HG03442 (cell line): ENCODE data around the gene PDE7B.

ENCODE experiments used
- ATAC-seq: cut with Tn5 transposase; IDR thresholded peaks from one replicate; pipeline ENCODE4 v1.9.1; 2021; ENCODE audit warnings: mild to moderate bottlenecking, moderate library complexity; ENCODE audit not compliant: unreplicated experiment

Gene PDE7B

DNA sequence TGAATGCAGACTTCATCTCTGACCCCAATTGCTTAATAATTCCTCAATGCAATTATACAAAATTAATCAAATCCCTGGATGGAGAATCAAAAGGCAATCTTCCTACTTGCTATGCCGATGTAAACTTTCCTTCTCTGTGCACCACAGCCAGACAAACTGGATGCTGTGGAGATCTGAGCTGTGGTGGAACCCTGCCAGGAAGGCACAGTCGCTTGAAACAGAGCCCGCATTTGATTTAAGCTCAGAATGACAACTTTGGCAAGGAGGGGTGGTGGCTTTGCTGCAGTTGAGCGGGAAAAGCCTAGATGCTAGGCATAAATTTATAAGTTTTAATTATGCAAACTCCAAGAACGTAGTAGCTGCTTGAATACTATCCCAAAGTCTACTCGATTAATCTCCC is 207.8 kb downstream of the PDE7B start:
- no peak for ATAC-seq

DNA sequence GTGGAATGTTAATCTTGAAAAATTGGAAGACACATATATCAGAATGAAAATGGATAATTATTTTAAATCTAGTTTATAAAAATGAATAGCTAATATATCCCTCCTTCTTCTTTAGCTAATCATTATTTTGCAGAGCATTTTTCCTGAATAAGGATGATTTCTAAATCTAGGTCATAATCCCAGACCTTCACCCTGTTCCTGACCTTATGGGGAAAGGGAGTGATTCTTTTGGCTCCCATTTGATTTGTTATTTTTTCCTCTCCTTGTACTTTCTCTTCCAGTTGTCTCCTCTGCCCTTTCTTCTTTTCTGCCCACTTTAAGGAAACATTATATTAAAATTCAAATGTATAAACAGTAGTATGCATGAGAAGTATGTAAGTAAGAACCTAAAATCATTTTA is 208.6 kb downstream of the PDE7B start:
- ATAC-seq = no peak

DNA sequence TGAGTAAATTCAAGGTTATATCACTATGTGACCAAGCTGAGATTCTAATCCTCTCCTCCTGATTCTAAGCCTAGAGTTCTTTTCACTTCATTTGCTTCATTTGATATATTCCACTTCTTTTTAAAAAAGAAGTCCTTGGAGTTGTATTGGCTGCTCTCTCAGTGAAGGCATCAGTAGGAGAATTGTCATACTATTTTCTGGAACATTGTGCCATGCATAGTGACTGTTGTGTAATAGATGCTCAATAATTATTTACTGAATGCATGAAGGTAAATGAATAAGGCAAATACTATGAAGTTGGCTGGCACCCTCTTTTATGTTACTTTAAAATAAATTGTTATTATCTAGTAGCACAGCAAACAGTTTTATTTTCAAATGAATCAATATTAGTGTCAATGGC is 209.3 kb downstream of the PDE7B start:
- ATAC-seq = no peak

DNA sequence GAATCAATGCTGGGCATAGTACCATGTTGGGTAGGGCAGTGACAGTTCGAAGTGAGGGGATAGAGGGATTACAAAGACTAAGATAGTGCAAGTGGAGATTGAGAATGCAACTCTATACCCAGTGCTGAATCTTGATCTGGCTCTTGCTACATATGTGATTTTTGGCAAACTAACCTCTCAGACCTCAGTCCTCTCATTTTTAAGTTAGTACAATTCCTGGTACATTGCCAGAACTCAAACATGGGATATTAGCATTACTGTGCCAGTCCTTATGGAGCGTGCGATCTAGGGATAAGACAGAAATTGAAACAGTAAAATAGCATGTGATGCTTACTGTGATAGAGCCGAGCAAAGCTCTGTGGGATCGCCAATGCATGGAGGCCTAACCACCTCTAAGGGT is 210.2 kb downstream of the PDE7B start:
- ATAC-seq = no peak

DNA sequence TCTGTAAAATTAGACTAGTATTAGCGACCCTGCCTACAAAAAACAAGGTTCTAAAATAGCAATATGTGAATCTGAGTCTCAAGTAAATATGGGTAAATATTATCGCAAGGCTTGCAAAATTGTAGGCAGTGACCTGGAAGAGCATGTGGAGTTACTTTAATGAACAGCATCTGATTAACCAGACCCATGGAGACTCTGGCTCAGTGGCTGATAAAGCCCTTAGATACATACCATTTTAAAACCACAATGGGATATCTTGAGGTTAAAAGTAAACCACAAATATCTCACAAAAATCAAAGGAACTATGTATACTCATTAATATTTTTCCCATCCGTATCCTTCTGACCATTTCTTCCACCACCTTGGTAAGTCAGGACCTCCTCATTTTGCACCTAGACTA is 211.6 kb downstream of the PDE7B start:
- no peak for ATAC-seq

DNA sequence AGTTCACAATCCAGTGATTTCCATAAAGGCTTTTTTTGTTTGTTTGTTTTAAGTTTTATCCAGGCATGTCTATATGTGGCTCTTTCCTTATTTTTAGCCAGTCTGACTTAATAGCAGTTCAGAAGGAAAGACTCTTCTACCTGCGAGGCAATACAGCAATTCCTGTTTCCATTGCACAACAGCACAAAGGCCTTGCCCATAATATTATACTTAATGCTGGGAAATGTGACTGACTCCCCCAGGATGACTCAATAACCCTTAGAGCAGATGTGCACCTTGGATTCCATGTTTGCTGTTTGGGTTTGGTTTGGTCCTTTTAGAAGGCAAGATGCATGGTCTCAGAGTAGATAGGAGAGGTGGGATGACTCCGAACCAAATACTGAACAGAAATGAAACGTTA is 214.5 kb downstream of the PDE7B start:
- no peak for ATAC-seq

DNA sequence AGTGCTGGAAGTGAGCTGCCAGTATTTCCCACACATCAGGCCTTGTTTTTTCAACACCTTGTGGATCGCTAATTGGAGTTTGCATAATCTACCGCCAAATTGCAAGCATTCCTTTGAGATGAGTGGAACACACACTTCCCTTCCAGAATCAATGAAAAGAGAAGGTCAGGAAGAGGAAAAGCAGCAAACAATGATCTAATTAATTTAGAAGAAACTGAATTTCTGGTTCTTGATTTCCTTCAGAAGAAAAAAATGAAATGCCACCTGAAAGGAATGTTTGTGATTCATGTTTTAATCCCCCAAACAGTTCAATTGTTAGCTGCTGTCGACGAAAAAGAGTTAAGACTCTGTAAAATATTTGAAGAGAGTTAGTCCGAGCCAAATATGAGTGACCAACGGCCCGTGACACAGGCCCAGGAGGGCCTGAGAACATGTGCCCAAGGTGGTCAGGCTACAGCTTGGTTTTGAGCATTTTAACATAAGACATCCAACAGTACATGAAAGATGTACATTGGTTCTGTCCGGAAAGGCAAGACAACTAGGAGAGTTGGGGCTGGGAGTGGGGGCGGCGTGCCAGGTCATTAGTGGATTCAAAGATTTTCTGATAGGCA is 216.3 kb downstream of the PDE7B start:
- no peak for ATAC-seq

DNA sequence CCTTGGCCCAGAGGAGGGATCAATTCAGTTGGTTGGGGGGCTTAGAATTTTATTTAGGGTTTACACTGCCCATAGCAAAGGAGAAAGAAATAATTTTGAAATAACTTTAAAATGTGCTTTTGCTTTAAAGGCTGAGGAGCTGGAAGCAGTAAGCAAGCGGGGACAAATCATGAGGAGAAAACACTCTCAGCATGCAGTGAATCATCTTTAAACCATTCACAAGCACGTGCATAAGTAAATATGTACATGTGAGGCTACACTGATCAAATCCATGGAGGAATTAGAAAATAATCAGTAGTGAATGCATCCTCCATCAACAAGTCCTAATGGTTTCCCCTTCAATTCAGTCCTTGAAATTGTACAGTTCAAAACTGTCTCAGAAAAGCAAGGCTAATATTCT is 217.6 kb downstream of the PDE7B start:
- no peak for ATAC-seq

DNA sequence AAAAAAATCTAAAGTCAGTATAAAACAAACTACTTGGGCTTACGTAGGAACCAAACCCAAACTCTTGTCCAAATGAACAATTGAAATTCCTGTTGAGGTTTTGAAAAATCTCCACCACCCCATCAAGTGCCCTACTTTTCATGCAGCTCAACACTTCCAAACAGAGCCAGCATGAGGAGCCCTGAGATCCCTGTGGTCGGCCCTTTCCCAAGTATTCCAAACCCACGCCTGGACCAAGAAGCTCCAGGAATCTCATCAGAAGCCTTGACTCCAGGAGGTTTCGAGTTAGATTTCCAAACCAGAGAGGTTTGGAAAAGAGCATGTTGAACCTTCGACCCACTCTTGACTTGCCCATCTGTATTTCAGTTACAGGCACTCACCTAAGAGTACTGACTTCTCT is 219.3 kb downstream of the PDE7B start:
- ATAC-seq = no peak

DNA sequence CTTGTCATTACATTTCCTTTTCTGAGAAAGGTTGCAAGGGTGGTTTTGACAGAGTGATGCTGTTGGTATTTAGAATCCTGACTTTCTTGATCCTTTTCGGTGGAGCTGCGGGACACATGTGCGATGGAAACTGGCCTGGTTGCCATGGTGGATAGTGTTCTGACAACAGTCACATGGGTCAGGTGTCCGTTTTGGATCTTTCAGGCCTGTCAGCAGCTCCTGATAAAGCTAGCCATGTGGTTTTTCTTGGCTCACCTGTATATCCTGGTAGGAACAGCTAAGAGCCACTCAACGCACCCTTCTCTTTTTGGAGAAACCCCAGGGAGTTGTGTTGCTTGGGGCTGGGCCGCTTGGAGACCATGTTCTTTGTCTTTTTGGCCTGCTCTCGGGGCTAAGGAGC is 221.2 kb downstream of the PDE7B start:
- no peak for ATAC-seq

DNA sequence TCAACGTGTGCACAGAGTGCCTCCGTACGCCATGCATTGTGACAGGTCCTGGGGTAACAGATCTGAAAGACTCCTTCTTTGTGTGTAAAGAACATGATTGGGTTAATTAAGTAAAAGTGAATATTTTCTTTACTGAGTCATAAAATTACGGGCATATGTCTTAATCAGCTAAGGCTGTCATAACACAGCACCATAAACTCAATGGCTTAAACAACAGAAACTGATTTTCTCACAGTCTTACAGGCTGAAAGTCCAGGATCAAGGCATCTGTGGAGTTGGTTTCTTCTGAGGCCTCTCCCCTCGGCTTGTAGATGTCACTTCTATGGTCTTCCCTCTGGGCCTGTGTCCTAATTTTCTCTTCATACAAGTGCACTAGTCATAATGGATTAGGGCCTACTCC is 221.7 kb downstream of the PDE7B start:
- no peak for ATAC-seq

DNA sequence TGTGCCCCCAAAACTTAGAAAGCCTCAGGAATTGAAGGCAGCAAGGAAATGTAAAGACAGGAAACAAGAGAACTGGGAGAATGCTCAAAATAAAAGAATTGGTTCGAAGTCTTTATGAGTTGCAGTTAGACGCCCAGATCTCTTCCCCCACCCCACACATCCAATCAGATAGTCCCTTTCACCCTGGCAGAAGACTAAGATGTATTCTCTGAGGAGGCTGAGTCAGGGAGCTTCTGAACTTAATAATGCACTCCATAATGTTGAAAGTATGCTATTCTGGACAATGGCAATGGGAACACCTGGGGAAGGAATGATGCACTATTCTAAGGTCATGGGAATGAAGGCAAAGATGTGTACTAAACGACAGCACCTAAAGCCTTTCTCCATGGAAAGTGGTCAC is 225.0 kb downstream of the PDE7B start:
- ATAC-seq = no peak

DNA sequence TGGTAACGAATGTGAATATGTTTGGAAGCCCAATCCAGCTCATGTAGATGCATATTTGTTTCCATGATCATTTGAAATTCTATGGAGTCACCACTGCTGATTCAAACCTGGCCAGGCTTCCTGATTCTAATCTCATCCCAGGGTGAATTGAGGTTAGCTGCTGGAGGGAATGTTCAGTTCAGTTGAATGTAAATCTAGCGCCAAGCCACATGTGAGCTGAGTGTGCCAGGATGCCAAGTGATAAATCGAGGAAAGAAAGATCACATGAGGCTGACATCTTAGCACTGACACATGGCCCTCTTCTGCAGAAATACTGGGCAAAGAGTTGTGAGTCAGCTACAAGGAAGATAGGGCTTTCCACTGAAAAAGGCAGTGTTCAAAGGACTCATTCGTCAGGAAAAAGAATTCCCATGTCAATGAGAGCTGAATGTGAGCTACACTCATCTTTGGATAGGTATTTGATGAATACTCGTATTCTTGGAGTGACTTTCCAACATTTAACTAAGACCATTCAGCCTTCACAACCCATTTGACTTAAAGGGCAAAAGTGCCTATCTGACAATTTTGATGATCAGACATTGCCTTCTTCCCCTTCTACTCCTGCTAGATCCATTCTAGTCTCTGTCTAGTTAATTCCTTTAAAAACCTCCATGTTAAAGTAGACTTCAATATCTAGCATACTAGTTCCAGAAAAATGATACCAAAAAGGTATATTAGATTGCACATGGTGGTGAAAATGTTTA is 226.5 kb downstream of the PDE7B start:
- ATAC-seq = no peak

DNA sequence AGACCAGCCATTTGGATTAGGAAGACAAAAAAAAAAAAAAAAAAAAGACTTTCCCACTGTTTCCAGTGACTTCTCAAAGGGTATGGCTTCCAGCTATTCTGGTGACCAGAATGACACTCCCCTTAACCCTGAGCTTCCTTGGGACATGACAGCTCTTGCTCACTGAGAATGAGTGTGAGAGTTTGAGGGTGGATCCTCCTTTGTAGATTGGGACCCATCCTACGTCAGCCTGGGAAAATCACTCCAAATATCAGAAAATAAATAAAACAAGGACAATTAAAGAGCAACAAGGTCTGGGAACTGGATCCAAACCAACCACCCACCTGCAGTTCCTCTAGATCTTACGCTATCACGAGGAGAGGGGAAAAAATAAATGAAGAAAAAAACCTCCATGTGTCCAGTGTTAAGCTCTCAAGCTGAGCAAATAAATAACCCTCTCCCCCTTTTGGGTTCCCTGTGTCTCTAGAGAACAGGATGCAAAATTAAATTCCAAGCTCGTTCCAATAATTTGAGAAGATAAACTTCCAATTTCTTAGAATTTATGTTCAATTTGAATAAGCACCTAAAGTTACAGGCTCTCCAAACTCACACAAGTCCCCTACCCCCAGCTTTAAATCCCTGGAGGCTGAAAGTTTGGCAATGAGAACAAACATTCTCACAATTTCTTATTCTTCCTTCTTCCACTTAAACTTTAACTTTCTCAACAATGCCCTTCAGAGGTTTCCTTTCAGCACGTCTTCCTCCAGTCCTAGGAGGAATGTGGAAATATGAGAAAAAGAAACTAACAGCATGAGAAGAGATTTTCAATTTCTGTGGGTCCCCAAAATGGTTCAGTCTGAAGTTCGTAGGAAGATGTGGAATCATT is 228.4 kb downstream of the PDE7B start:
- ATAC-seq = no peak

DNA sequence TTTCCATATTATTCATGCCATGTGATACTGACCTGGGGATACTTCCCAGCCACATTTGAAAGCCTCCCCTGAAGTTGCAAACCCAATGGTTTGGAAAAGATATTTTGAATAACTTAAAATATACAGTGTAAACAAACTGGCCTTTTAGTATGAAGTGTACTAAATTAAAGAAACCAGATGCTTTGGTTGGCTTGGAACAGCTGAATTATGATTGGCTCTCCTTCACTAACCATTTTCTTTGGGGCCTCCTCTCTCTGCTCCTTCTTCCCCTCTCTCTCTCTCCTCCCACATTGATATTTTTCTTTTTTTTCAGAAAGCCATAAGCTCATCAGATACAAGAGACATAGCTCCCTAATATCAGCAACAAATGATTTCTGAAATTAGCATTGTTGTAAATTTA is 232.0 kb downstream of the PDE7B start:
- ATAC-seq = no peak

DNA sequence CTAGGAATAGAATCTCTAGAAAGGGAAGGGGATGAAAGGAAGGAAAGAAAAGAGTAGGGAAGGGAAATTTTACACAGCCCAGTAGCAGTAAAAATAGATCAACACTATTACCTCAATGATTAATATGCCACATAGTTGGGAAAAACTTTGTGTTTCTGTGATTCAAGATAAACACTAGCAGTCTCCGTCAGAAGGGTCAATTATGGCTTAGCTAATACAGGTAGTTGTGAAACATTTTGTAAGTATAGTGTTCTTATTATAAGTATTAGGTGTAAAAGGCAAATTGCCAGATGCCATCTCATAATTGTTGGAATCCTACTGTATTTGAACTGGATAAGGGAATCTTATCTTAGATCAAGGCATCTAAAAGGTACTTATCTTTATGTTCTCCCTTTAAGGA is 232.9 kb downstream of the PDE7B start:
- no peak for ATAC-seq

DNA sequence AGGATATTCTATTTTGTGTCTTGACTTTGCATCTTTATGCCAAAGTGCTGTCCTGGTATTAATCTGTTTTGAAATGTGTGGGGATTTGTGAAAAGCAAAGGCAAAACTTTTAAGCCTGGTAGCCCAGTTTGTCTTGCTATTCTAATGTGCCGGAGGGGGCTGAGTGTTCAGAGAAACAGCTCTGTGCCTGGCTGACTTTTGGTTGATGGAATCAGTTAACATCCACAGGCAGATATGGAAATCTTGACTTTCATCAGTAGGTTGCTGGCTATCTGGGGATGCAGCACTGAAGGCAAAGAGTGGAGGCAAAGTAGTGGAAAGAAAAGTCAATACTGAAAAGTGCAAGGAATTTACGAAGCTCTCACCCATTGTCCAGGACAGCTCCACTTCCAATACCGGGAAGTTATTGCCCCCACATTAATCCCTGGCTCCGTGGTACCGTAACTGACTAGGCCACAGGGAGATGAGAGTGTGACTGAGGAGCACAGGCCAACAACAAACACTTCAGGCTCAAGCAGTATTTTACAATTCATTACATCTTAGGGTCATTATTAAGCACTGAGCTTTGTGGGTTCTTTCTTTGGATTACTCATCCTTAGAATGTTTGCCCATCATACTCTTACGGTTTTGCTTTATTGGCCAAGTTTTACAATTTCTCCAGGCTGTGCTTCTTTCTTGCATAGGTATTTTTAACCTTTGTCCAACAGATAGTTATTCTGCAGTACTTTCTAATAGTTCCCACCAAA is 234.0 kb downstream of the PDE7B start:
- ATAC-seq = no peak

DNA sequence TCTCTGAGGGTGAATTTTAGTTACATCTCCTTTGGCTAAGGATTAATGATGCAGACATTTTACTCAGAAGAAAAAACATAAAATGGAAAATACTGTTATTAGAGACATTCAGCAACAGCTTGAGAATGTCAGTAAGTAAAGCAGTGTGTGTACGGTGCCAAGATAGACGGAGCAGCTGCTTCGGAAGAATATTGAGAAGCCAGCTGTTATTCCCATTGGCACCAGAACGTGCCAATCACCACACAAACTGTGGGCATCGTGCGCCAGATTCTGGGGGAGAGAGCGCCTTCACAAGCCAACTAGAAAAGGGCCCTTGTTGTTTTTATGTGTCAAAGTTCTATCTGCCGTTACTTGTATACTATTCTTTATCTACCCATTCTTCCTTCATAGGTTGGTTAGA is 235.2 kb downstream of the PDE7B start:
- ATAC-seq = no peak

DNA sequence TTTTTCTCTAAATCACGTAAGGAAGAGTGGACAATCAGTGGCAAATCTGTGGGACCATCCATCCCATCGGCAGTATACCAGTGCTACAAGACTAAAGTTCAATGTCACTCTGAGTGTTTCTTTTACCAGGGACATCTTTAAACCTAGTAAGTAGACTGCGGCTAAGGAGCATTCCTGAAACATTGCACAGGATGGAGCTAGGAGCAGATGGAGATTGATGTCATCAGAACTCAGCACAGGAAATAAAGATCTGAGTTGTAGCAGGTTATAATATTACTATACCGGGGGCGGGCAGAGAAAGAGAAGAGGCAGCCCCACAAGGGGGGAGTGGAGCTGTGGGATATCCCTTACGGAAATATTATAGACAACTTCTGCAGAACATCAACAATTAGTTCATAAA is 236.5 kb downstream of the PDE7B start:
- ATAC-seq = no peak

DNA sequence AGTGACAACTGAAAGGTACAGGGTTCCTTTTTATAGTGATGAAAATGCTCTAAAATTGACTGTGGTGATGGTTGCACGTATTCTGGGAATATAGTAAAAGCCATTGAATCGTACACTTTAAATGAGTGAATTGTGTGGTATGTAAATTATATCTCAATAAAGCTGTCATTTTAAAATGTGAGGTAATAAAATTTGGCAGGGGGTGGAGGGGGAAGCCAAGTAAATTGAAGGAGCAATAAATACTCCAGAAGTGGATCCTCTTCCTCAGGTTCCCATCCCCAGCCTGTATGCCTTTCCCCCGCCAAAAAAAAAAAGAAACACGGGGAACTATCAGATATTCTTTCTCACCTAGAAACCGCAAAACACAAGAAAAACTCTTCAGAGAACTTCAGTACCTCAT is 237.2 kb downstream of the PDE7B start:
- no peak for ATAC-seq

DNA sequence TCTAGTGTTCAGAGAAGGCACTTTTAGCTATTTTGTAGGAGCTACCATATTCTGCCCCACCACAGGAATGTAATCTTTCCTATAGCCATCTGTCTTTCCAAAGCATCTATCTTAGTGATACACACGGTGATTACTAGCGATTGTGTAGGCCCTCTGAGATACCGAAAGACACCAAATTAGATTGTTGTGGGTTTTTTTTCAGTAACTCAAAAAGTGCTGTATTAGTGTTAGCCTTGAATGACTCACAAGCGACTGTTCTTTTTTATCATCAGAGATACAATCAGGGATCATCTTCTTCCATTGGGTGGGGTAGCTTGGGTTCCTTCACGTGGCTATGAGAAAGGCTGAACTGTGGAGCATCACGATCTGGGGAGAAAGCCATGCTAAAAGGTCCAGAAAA is 238.4 kb downstream of the PDE7B start:
- no peak for ATAC-seq
